HG02610 (cell line): Measurements from ENCODE around the gene VWA3A.
"Not testable (repeated sequence)": the region's sequence is repeated elsewhere in the genome, so short reads cannot be mapped to it uniquely, and the experiment has no call there.

Experiments used
- ATAC-seq: cut with Tn5 transposase; IDR thresholded peaks from one replicate; pipeline ENCODE4 v1.9.1; 2021; ENCODE audit warnings: mild to moderate bottlenecking, moderate library complexity; ENCODE audit not compliant: unreplicated experiment

VWA3A gene

GRCh38 chr16:22088642-22089041 is 3.7 kb upstream of the VWA3A start:
- no peak for ATAC-seq

GRCh38 chr16:22089910-22090309 is 2.4 kb upstream of the VWA3A start:
- no peak for ATAC-seq

GRCh38 chr16:22091721-22092120 is 620 bp upstream of the VWA3A start:
- no peak for ATAC-seq

GRCh38 chr16:22093331-22093730 is 990 bp downstream of the VWA3A start:
- ATAC-seq: no peak

- no peak for ATAC-seq
These were observed 1.7 kb downstream of the VWA3A start for GRCh38 chr16:22093996-22094395.

GRCh38 chr16:22098405-22099255 is 6.3 kb downstream of the VWA3A start:
- no peak for ATAC-seq

- no peak for ATAC-seq
These were observed 7.1 kb downstream of the VWA3A start for GRCh38 chr16:22099256-22099975.

GRCh38 chr16:22103441-22103840 is 11.1 kb downstream of the VWA3A start:
- ATAC-seq: no peak

- ATAC-seq: no peak
These were observed 17.0 kb downstream of the VWA3A start for GRCh38 chr16:22109258-22109898.

GRCh38 chr16:22111629-22112028 is 19.3 kb downstream of the VWA3A start:
- not testable (repeated sequence) for ATAC-seq

GRCh38 chr16:22116095-22116700 is 23.9 kb downstream of the VWA3A start:
- no peak for ATAC-seq

- no peak for ATAC-seq
These were observed 25.3 kb downstream of the VWA3A start for GRCh38 chr16:22117609-22118008.

GRCh38 chr16:22120440-22120839 is 28.1 kb downstream of the VWA3A start:
- no peak for ATAC-seq

GRCh38 chr16:22122239-22122638 is 29.9 kb downstream of the VWA3A start:
- ATAC-seq: no peak

GRCh38 chr16:22123146-22123545 is 30.8 kb downstream of the VWA3A start:
- no peak for ATAC-seq

- ATAC-seq: no peak
These were observed 31.6 kb downstream of the VWA3A start for GRCh38 chr16:22123759-22124490.

- no peak for ATAC-seq
These were observed 32.4 kb downstream of the VWA3A start for GRCh38 chr16:22124583-22125284.

- no peak for ATAC-seq
These were observed 33.8 kb downstream of the VWA3A start for GRCh38 chr16:22126037-22126558.

- not testable (repeated sequence) for ATAC-seq
These were observed 36.2 kb downstream of the VWA3A start for GRCh38 chr16:22128537-22128936.

GRCh38 chr16:22130528-22130927 is 38.2 kb downstream of the VWA3A start:
- ATAC-seq: no peak
